Spleen (tissue), 7 donors: ENCODE results near the gene APOBEC3C.

Experiments used
- POLR2A ChIP-seq, 3 donors: fragments of 450-650 bp; IDR thresholded peaks; one replicate each; pipeline ENCODE4 v1.5.1; 2017; ENCODE audit warnings: antibody characterized with exemption in 3 of 3, mild to moderate bottlenecking in 1 of 3
- POLR2AphosphoS5 ChIP-seq, 3 donors: sonication (generic); formaldehyde crosslinking; IDR thresholded peaks; one replicate each; pipeline ENCODE4 v1.5.1; 2017; ENCODE audit warnings: antibody characterized with exemption in 3 of 3
- TF ChIP-seq, protein P1 (sequence below), 11 experiments: fragments of 200-600 bp in 7 of 11; fragments of 450-650 bp in 4 of 11; sonication (generic) in 4 of 11; IDR thresholded peaks in 8 of 11; conservative IDR thresholded peaks in 3 of 11; 1 replicate in 7 of 11; 2 replicates in 4 of 11; pipeline versions ENCODE4 v1.4.0 to v1.8.0; 2016 to 2021; ENCODE audit warnings: antibody characterized with exemption in 11 of 11, inconsistent platforms in 4 of 11, mild to moderate bottlenecking in 1 of 11
- donor health status: DM: no; HTN: no; CAD: no; lungs with moderate emphysema.
- donor health status: DM: no; HTN: no; CAD: no.
- donor health status: DM: no; HTN: no; CAD: no.

DNA sequence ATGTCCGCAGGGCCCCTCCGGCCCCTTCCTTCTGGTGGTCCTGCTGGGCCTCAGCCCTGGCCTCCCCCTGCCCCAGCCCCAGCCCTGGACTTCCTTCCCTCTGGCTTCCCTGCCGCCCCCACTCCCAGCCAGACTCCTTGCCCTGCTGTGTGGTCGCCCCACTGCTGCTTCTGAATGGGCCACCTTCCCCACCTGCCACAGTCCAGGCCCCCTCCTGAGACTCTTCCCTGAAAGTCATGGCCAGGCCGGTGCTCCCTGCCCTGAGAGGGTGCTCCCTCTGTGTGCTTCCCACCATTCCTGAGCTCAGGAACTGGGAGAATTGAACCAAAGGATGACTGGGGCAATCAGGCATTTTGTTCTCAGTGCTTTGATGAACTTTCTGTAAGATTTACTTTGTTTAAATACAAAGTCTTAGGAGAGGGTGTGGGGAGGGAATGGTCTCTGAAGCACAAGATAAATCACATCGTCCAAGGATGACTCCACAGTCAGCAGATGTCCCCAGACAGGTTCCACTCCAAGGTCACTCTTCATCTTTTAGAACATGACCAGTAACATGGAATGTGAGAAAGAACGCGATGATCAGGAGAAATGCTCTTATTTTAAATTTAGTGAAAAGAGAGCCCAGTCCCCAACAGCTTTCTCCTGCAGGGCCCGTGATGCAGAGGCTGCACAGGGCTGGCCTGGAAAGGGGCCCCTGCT is 7.6 kb downstream of the APOBEC3C start:
- TF ChIP-seq POLR2A (IDR thresholded peaks at IDR 0.05) (no peak), POLR2AphosphoS5 (IDR thresholded peaks at IDR 0.05) (no peak)
- TF ChIP-seq, protein P1, sequence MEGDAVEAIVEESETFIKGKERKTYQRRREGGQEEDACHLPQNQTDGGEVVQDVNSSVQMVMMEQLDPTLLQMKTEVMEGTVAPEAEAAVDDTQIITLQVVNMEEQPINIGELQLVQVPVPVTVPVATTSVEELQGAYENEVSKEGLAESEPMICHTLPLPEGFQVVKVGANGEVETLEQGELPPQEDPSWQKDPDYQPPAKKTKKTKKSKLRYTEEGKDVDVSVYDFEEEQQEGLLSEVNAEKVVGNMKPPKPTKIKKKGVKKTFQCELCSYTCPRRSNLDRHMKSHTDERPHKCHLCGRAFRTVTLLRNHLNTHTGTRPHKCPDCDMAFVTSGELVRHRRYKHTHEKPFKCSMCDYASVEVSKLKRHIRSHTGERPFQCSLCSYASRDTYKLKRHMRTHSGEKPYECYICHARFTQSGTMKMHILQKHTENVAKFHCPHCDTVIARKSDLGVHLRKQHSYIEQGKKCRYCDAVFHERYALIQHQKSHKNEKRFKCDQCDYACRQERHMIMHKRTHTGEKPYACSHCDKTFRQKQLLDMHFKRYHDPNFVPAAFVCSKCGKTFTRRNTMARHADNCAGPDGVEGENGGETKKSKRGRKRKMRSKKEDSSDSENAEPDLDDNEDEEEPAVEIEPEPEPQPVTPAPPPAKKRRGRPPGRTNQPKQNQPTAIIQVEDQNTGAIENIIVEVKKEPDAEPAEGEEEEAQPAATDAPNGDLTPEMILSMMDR (IDR thresholded peaks at IDR 0.05 in 8 of 11, conservative IDR thresholded peaks at IDR 0.05 in 3 of 11): no peak
